HEK293 (cell line): Measurements from ENCODE around the gene SPRR2G.

Experiments
- TCF7L2 ChIP-seq: IDR thresholded peaks from 2 replicates; pipeline ENCODE4 v1.6.1; 2011; ENCODE audit warnings: low read depth, mild to moderate bottlenecking, inconsistent platforms, low read length, moderate library complexity, borderline replicate concordance
- TF ChIP-seq, protein P1 (sequence below): fragments of 450-650 bp; IDR thresholded peaks from 2 replicates; pipeline ENCODE4 v1.5.1; 2018; ENCODE audit warnings: missing biosample characterization, mild to moderate bottlenecking, missing genetic modification characterization

DNA sequence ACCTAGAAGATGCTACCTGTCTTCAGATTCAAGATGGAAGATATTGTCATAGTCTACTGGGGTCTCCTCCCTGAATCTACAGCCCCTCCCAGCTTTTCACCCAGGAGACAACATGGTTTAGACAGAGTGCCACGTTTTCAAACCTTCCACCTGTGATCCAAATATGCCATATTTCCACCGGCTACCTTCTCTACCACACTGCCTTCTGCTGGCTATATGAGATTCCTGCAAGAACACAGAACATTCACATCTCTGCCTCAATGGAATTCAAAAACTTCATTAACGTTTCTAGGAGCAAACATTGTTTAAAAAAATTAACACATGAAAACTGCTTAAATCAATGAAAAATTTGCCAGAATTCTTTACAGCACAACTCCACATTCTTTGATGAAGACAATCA is 39.7 kb upstream of the SPRR2G start:
- TF ChIP-seq TCF7L2, result no peak
- TF ChIP-seq, protein P1, sequence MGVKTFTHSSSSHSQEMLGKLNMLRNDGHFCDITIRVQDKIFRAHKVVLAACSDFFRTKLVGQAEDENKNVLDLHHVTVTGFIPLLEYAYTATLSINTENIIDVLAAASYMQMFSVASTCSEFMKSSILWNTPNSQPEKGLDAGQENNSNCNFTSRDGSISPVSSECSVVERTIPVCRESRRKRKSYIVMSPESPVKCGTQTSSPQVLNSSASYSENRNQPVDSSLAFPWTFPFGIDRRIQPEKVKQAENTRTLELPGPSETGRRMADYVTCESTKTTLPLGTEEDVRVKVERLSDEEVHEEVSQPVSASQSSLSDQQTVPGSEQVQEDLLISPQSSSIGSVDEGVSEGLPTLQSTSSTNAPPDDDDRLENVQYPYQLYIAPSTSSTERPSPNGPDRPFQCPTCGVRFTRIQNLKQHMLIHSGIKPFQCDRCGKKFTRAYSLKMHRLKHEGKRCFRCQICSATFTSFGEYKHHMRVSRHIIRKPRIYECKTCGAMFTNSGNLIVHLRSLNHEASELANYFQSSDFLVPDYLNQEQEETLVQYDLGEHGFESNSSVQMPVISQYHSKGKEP, result no peak
